ENCODE measurements around the gene MBNL1.

The MBNL1 gene

DNA sequence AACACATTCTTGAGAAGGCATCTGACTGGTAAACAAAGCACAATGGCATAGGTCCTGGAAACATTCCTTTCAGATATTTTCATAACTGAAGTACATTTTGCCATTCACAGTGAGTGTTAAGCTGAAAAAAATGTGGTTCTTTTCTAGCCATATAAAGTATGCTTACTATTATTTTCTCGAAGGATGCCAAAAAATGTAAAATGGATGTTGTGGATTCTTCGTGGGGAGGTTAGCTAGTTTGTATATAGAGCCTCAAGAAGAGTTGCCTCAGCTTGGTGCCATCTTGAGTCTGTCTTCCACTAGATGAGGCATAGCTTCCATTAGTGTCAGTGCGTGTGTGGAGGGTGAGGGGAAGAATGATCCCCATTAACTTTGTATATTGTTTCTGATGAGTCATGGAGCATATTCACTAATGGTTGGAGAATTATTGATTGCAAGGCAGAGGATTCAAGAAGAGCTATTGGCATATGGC lies 4.1 kb downstream of the MBNL1 start:
- peak; percentile 89 for DNase-seq (ENCODE audit: low read depth)

- DNase-seq (ENCODE audit: low read depth): no peak
These were observed 8.0 kb downstream of the MBNL1 start for GRCh38 chr3:152276681-152277080.

DNA sequence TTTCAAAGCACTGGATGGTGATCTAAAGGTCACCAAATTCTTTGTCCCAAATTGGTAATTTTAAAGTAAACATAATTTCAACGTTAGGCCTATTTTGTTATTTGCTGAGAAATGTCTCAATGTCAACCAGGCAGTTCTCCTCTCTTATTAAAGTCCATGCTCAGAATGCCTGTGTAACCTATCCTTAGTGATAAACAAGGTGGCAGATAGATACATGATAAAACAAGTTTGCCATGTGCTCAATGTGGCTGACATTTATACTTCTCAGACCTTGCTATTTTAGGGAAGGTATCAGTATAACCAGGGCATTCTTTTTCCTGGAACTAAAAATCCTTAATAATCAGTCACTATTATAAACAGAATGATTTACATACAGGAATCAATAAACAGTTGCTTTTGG lies 8.5 kb downstream of the MBNL1 start:
- DNase-seq (ENCODE audit: low read depth): no peak

- DNase-seq (ENCODE audit: low read depth): no peak
These were observed 10.2 kb downstream of the MBNL1 start for GRCh38 chr3:152278756-152279427.

DNA sequence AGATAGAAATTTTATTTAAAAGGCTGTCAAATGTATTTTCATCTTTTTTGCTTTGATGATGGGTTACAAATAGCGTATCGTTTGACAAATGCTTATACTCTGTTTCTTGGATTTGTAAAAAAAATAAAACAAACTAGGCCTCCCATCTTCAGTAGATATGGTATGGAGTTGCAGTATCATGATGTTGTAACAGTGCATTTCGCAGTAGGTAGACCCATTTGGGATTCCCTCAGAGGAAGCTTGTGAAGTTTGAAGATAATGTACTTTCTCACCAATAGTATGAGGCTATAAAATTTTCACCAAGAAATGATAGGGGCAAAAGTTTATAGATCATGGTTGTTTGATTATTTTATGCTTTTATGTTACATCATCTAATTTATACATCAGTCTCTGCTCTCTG lies 10.8 kb downstream of the MBNL1 start:
- no peak for DNase-seq (ENCODE audit: low read depth)

- DNase-seq (ENCODE audit: low read depth): no peak
These were observed 11.8 kb downstream of the MBNL1 start for GRCh38 chr3:152280539-152280938.

DNA sequence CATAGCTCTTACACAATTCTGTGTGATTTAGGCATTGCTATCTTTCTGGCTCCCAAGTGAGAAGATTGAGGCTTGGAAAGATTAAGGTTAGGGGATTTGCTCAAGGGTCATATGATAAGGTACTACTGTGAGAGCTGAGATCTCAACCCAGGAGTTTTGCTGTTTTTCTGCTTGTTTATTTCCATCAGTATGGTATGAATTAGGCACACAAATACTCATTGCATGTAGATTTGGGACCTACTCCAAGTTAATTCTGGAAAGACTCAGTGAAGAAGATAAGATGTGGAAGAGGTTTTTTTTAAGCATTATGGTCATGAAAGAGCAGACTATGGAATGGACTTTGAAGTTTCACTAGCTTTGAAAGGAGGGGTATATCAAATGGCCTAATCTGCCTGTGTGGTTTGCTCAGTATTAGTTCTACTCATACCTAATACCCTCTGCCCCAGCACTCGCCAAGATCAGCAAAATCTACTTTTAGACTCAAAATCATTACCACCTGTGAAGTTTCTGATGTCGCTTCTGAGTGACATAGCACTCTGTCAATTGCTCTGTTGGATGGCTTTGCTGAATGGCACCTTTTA lies 12.5 kb downstream of the MBNL1 start:
- DNase-seq (ENCODE audit: low read depth): no peak

- no peak for DNase-seq (ENCODE audit: low read depth)
These were observed 14.1 kb downstream of the MBNL1 start for GRCh38 chr3:152282813-152283212.

DNA sequence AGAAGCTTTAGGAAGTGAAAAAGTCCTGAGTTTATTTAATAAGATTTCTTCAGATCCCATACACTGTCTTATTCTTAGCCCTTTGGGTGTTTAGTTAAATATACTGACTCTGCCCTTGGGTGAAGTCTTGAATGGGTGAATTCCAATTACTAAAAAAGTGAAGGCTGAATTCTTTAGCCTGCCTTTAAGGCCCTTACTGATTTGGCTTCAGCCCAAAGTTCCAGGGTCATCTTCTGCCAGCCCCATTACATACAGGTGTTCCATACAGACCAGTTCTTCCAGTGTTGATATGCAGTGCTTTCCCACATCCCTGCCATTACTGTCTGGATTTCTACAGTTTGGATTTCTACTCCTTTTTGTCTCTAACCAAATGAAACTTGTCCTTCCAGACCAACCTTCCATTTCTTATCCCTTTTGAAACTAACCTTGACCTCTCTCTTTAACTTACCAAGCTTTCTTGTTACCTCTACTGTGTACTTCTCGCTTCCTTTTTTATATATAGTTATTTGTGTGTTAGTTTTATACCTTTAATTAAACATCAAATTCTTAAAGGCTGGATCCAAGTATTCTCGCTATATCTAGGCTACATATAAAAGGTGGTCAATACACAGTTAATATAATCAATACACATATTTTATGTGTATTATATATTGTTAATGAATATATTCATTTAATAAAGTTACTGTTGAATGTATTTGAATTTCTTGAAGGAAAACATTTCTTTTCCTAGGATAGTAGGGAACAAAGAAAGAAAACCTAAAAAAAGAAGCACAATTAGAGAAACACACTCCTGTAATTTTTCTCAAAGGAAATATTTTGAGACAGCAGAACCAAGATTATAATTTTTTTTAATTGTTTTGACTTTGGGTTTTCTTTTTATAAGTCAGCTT lies 15.0 kb downstream of the MBNL1 start:
- no peak for DNase-seq (ENCODE audit: low read depth)

DNA sequence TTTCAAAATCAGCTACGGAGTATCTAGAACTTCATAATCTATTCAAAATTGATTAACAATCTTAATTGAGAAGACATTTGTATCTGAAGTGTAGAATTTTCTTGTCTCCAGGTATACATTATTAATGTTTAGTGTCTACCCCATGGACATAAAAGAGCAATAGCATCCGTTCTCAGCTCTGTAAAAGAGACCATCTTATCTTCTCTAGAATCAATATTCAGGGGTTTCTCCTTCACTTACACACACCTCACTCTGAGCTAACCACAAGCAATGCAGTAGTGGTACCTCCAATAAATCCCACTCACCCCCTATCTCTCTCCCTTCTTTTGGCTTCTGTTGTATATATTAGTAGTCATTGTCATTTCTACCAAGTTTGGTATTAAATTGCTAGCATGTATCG lies 16.2 kb downstream of the MBNL1 start:
- DNase-seq (ENCODE audit: low read depth): no peak

DNA sequence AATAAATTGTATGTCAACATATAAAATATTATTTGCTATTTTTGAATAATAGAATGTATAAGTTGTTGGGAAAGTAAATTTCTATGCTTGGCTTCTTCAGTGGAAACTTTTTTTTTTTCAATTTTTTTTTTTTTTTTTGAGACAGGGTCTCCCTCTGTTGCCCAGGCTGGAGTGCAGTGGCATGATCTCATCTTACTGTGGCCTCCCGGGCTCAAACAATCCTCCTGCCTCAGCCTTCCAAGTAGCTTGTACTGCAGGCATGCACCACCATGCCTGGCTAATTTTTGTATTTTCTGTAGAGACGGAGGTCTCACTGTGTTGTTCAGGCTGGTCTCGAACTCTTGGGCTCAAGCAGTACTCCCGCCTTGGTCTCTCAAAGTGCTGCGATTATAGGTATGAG lies 16.8 kb downstream of the MBNL1 start:
- no peak for DNase-seq (ENCODE audit: low read depth)

DNA sequence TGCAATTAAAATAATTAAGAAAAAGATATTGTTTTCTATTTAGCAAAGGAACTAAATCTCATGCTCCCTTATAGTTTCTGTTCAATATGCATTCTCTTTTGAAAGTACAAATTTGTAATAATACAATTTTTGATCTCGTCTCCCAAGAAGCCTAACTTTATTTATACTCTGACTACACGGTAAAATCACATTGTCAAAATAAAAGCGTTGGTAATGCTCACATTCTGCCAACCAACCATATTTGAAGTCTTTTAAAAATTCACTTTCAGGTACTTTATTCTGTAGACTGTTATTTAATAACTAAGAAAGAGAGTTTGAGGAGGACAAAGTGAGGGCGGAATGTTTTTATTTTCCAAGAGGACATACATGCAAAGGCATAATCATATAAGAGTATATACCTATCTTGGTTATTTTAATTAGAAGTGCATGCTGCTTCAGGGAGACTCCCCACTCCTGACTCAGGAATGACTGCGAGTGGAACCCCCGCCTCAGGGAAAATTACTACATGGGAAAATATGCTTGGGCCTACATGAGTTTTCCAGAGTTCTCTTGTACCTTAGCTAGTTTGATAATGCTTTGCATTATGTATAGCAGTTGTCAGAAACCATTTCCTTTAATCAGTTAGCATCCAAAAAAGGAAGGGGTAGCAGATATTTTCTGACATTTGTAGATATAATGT lies 19.3 kb downstream of the MBNL1 start:
- peak; percentile 89 for DNase-seq (ENCODE audit: low read depth)

DNA sequence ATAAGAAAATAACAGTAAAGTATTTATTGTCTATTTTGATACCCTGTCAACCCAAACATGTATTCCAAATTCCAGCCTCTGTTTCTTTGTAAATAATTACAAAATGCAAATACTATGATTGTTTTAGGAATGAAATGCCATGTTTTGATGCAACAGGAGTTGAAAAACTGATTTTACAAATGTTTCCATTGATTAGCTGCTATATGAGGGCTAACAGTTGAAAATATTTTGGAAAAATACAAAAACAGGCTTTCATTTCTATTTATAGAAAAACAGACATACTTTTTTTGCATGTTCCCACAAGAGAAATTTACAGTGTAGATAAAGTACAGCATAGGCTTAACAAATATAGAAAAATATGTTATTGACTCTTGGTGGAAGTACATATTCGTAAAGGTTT lies 20.0 kb downstream of the MBNL1 start:
- DNase-seq (ENCODE audit: low read depth): no peak

DNA sequence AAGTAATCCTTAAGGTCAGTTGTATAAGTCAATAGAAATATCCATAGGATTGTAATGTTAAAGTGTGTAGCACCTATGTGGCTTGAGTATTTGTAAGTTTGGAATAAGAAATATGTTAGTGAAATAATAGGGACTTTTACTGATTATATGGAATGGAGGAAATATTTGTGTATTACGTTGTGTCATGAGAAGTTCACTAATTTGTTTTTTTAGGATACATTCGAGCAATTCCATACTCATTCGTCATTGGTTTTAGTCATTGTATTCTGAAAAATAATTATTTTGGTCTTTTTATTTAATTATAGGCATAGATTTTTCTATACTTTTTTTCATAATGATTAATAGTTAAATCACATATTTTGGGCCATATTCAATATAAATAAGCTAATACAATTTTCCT lies 21.0 kb downstream of the MBNL1 start:
- peak; percentile 58 for DNase-seq (ENCODE audit: low read depth)

GRCh38 chr3:152290374-152290773 lies 21.6 kb downstream of the MBNL1 start:
- DNase-seq (ENCODE audit: low read depth): no peak

DNA sequence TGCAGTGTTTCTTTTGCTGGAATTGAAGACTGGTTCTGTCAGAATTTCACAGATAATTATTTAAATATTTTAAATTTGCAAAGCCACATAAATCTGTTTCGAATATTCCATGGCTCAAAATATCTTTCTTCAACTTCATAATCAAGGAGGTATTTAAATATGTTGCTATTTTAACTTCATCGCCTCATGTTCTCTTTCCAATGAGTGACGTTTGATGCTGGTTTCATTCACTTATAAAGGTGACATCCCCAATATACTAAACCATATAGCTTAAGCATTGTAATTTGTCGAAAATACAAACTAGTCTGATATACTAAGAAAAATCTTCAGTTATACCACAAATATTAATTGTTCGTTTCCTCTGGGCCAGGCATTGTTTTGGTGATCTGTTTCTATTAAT lies 22.5 kb downstream of the MBNL1 start:
- no peak for DNase-seq (ENCODE audit: low read depth)

GRCh38 chr3:152291649-152292066 lies 22.9 kb downstream of the MBNL1 start:
- no peak for DNase-seq (ENCODE audit: low read depth)

- DNase-seq (ENCODE audit: low read depth): no peak
These were observed 23.6 kb downstream of the MBNL1 start for GRCh38 chr3:152292366-152292765.

- DNase-seq (ENCODE audit: low read depth): no peak
These were observed 24.7 kb downstream of the MBNL1 start for GRCh38 chr3:152293347-152294006.

DNA sequence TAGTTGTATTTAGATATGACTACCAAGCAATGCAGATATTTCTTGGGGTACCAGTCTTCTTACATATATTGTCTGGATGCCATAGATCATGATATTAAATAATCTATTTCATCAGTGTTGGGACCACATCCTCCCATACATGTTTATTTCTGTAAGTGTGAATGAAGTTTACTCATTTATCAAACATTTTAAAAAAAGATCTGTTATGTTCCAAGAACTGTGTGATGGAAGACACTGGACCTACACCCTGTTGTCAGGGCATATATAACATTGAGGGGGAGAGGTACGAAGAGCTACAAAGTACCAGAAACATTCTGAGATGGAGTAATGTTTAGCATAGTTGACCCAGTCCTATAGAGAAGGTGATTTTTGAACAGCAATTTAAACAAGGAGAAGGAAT lies 26.6 kb downstream of the MBNL1 start:
- no peak for DNase-seq (ENCODE audit: low read depth)

DNA sequence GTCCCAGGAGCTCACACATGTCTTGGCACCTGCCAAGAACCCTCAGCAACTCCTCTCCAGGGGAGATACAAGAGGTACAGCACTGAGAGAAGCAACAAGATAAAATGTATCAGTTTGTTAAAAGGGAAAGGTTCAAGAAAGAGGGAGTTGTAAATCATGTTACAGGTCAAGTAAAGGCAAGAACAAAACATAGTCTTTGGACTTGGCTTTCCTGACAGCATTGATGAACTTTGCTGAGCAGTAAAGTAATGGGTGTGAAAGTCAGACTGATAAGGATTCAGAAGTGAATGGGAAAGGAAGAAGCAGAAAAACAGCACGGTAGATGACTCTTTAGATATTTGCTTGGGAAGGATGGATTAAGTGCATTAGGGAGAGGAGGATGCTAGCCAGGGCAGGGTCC lies 27.1 kb downstream of the MBNL1 start:
- DNase-seq (ENCODE audit: low read depth): no peak

GRCh38 chr3:152296382-152296781 lies 27.7 kb downstream of the MBNL1 start:
- no peak for DNase-seq (ENCODE audit: low read depth)
